Stimulated activated CD8-positive, alpha-beta memory T cell treated with anti-CD3 and anti-CD28 coated beads, Interleukin-7, amount 100 ng/mL, for 1 hour (primary cell): ENCODE data around the gene LRRC1.

Source experiments
- DNase-seq, 2 donors: peaks; one replicate each; pipeline ENCODE4 v3.0.0-alpha.2; 2020; ENCODE audit warnings: low read depth in 2 of 2

Gene LRRC1

GRCh38 chr6:53846250-53846649 is 51.4 kb downstream of the LRRC1 start:
- no peak for DNase-seq

GRCh38 chr6:53847796-53848314 is 53.0 kb downstream of the LRRC1 start:
- DNase-seq: no peak

- DNase-seq: no peak
Measured at GRCh38 chr6:53850527-53850926, 55.7 kb downstream of the LRRC1 start.

- no peak for DNase-seq
Measured at GRCh38 chr6:53851561-53851960, 56.8 kb downstream of the LRRC1 start.

GRCh38 chr6:53852805-53853204 is 58.0 kb downstream of the LRRC1 start:
- no peak for DNase-seq

GRCh38 chr6:53854843-53855567 is 60.2 kb downstream of the LRRC1 start:
- no peak for DNase-seq

GRCh38 chr6:53855940-53856339 is 61.1 kb downstream of the LRRC1 start:
- no peak for DNase-seq

- DNase-seq: no peak
Measured at GRCh38 chr6:53857318-53858094, 62.7 kb downstream of the LRRC1 start.

- no peak for DNase-seq
Measured at GRCh38 chr6:53858196-53858595, 63.4 kb downstream of the LRRC1 start.

- no peak for DNase-seq
Measured at GRCh38 chr6:53858913-53859312, 64.1 kb downstream of the LRRC1 start.

GRCh38 chr6:53860511-53860910 is 65.7 kb downstream of the LRRC1 start:
- DNase-seq: no peak

GRCh38 chr6:53861518-53861917 is 66.7 kb downstream of the LRRC1 start:
- DNase-seq: no peak

- DNase-seq: no peak
Measured at GRCh38 chr6:53862662-53863462, 68.1 kb downstream of the LRRC1 start.

GRCh38 chr6:53864781-53865180 is 70.0 kb downstream of the LRRC1 start:
- no peak for DNase-seq

GRCh38 chr6:53866226-53866625 is 71.4 kb downstream of the LRRC1 start:
- DNase-seq: no peak

GRCh38 chr6:53868626-53869025 is 73.8 kb downstream of the LRRC1 start:
- no peak for DNase-seq

GRCh38 chr6:53869964-53870363 is 75.2 kb downstream of the LRRC1 start:
- DNase-seq: no peak

GRCh38 chr6:53873922-53874321 is 79.1 kb downstream of the LRRC1 start:
- no peak for DNase-seq

- no peak for DNase-seq
Measured at GRCh38 chr6:53874964-53875363, 80.2 kb downstream of the LRRC1 start.

GRCh38 chr6:53877151-53877550 is 82.3 kb downstream of the LRRC1 start:
- DNase-seq: no peak

- DNase-seq: no peak
Measured at GRCh38 chr6:53878808-53879207, 84.0 kb downstream of the LRRC1 start.

- DNase-seq: no peak
Measured at GRCh38 chr6:53879608-53880007, 84.8 kb downstream of the LRRC1 start.
